ENCODE data around the gene MAPK13. TPM values are rescaled to one million over a fixed set of nuclear protein-coding genes. Genes with fewer than 3 reads are reported as not detected.

Gene MAPK13
- total and polyA plus RNA-seq, 4 donors = 1.9 to 17.2 (median 3.0) TPM

- DNase-seq (ENCODE audit: low spot score) = no peak
- H3K27me3 ChIP-seq (ENCODE audit: control insufficient read depth in 4 of 4, insufficient read depth in 4 of 4, low read length in 3 of 4) = no peaks in the 10 kb centered on the region
- peaks cover 2 to 46% (median 27%) of the 10 kb centered on the region in 4 donors for H3K36me3 ChIP-seq (ENCODE audit: control insufficient read depth in 4 of 4, insufficient read depth in 3 of 4, low read depth in 1 of 4, low read length in 3 of 4)
- TF ChIP-seq RXRA (IDR thresholded peaks at IDR 0.05) = no peak
- H3K4me1 ChIP-seq (ENCODE audit: control insufficient read depth in 4 of 4, insufficient read depth in 4 of 4, low read length in 3 of 4) = no peaks in the 10 kb centered on the region
- no peak overlapping the region for H3K9ac ChIP-seq (ENCODE audit: low read depth in 1 of 2, low read length in 2 of 2)
- no peak overlapping the region for H3K27ac ChIP-seq (ENCODE audit: low read depth in 1 of 2, low read length in 2 of 2)
- no peaks in the 10 kb centered on the region for H3K9me3 ChIP-seq (ENCODE audit: control insufficient read depth in 4 of 4, low read length in 3 of 4)
- H3K4me3 ChIP-seq (ENCODE audit: low read depth in 1 of 3, low read length in 3 of 3) = no peak overlapping the region
These were observed 17.3 kb upstream of the MAPK13 start for GRCh38 chr6:36113049-36113448.

GRCh38 chr6:36113703-36114102 is 16.6 kb upstream of the MAPK13 start:
- no peak for TF ChIP-seq JUND (IDR thresholded peaks at IDR 0.05)
- Histone ChIP-seq H3K27me3 (ENCODE audit: control insufficient read depth in 4 of 4, insufficient read depth in 4 of 4, low read length in 3 of 4) (no peaks in the 10 kb centered on the region), H3K4me3 (ENCODE audit: low read depth in 1 of 3, low read length in 3 of 3) (no peak overlapping the region), H3K9me3 (ENCODE audit: control insufficient read depth in 4 of 4, low read length in 3 of 4) (no peaks in the 10 kb centered on the region), H3K4me1 (ENCODE audit: control insufficient read depth in 4 of 4, insufficient read depth in 4 of 4, low read length in 3 of 4) (no peaks in the 10 kb centered on the region), H3K27ac (ENCODE audit: low read depth in 1 of 2, low read length in 2 of 2) (no peak overlapping the region), H3K9ac (ENCODE audit: low read depth in 1 of 2, low read length in 2 of 2) (no peak overlapping the region), H3K36me3 (ENCODE audit: control insufficient read depth in 4 of 4, insufficient read depth in 3 of 4, low read depth in 1 of 4, low read length in 3 of 4) (peaks cover 2 to 39% (median 21%) of the 10 kb centered on the region in 4 donors)
- no peak for DNase-seq (ENCODE audit: low spot score)
- 95% methylated on average over 2 of the region's 2 CpGs for WGBS

GRCh38 chr6:36114798-36115408 is 15.4 kb upstream of the MAPK13 start:
- peaks cover 0 to 33% (median 13%) of the 10 kb centered on the region in 4 donors for H3K36me3 ChIP-seq (ENCODE audit: control insufficient read depth in 4 of 4, insufficient read depth in 3 of 4, low read depth in 1 of 4, low read length in 3 of 4)
- H3K27me3 ChIP-seq (ENCODE audit: control insufficient read depth in 4 of 4, insufficient read depth in 4 of 4, low read length in 3 of 4) = no peaks in the 10 kb centered on the region
- H3K9ac ChIP-seq (ENCODE audit: low read depth in 1 of 2, low read length in 2 of 2) = no peak overlapping the region
- no peaks in the 10 kb centered on the region for H3K9me3 ChIP-seq (ENCODE audit: control insufficient read depth in 4 of 4, low read length in 3 of 4)
- 71% methylated on average over 4 of the region's 4 CpGs for WGBS
- TF ChIP-seq ZBTB33 (IDR thresholded peaks at IDR 0.05) (no peak), EGR1 (IDR thresholded peaks at IDR 0.05; ENCODE audit: low read depth in 2 of 2) (no peak), NR2F2 (IDR thresholded peaks at IDR 0.05) (no peak)
- DNase-seq (ENCODE audit: low spot score) = no peak
- H3K27ac ChIP-seq (ENCODE audit: low read depth in 1 of 2, low read length in 2 of 2) = no peak overlapping the region
- no peak overlapping the region for H3K4me3 ChIP-seq (ENCODE audit: low read depth in 1 of 3, low read length in 3 of 3)
- no peaks in the 10 kb centered on the region for H3K4me1 ChIP-seq (ENCODE audit: control insufficient read depth in 4 of 4, insufficient read depth in 4 of 4, low read length in 3 of 4)

- H3K9me3 ChIP-seq (ENCODE audit: control insufficient read depth in 4 of 4, low read length in 3 of 4) = no peaks in the 10 kb centered on the region
- no peaks in the 10 kb centered on the region for H3K27me3 ChIP-seq (ENCODE audit: control insufficient read depth in 4 of 4, insufficient read depth in 4 of 4, low read length in 3 of 4)
- H3K36me3 ChIP-seq (ENCODE audit: control insufficient read depth in 4 of 4, insufficient read depth in 3 of 4, low read depth in 1 of 4, low read length in 3 of 4) = peaks cover 0 to 28% (median 8%) of the 10 kb centered on the region in 4 donors
- H3K4me1 ChIP-seq (ENCODE audit: control insufficient read depth in 4 of 4, insufficient read depth in 4 of 4, low read length in 3 of 4) = no peaks in the 10 kb centered on the region
- H3K4me3 ChIP-seq (ENCODE audit: low read depth in 1 of 3, low read length in 3 of 3) = no peak overlapping the region
- no peak overlapping the region for H3K9ac ChIP-seq (ENCODE audit: low read depth in 1 of 2, low read length in 2 of 2)
- 92% methylated on average over 10 of the region's 10 CpGs for WGBS
- TF ChIP-seq RXRA (IDR thresholded peaks at IDR 0.05) (no peak), NR2F2 (IDR thresholded peaks at IDR 0.05) (no peak), MAX (IDR thresholded peaks at IDR 0.05) (no peak), GABPA (IDR thresholded peaks at IDR 0.05 in 1 of 2, conservative IDR thresholded peaks at IDR 0.05 in 1 of 2) (no peak)
- no peak for DNase-seq (ENCODE audit: low spot score)
- no peak overlapping the region for H3K27ac ChIP-seq (ENCODE audit: low read depth in 1 of 2, low read length in 2 of 2)
These were observed 14.9 kb upstream of the MAPK13 start for GRCh38 chr6:36115412-36115811.

All from liver (tissue), 9 donors.